Mononuclear cell (primary cell): Measurements from ENCODE around the gene VPS13C. TPM values are rescaled to one million over a fixed set of nuclear protein-coding genes. Genes with fewer than 3 reads are reported as not detected.

ENCODE experiments used
- H3K27me3 ChIP-seq: 2 replicates; pipeline ENCODE4 v1.6.0; 2011; ENCODE audit warnings: low read length, control low read depth; ENCODE audit not compliant: insufficient read depth
- H3K4me1 ChIP-seq: 2 replicates; pipeline ENCODE4 v1.5.1; 2011; ENCODE audit warnings: mild to moderate bottlenecking, low read length, control low read depth; ENCODE audit not compliant: insufficient read depth
- H3K4me3 ChIP-seq: 2 replicates; pipeline ENCODE4 v1.5.1; 2011; ENCODE audit warnings: mild to moderate bottlenecking, low read length, moderate library complexity
- H3K9me3 ChIP-seq: 2 replicates; pipeline ENCODE4 v1.5.1; 2011; ENCODE audit warnings: low read depth, mild to moderate bottlenecking, control low read depth, low read length
- total RNA-seq: library from RNA; depleted of rRNA; stranded (reverse); fragments of >200 nt; gene quantifications from one replicate; pipeline ENCODE4 v1.2.3, GENCODE V29; 2012

The VPS13C gene
- total RNA-seq, 1 donor = 162 TPM

- no peaks in the 10 kb centered on the region for H3K9me3 ChIP-seq
- no peaks in the 10 kb centered on the region for H3K27me3 ChIP-seq
- no peak overlapping the region for H3K4me3 ChIP-seq
- no peaks in the 10 kb centered on the region for H3K4me1 ChIP-seq
Observed at GRCh38 chr15:61824291-61824690, 236.0 kb downstream of the VPS13C start.

- Histone ChIP-seq H3K9me3 (no peaks in the 10 kb centered on the region), H3K4me1 (no peaks in the 10 kb centered on the region), H3K4me3 (no peak overlapping the region), H3K27me3 (no peaks in the 10 kb centered on the region)
Observed at GRCh38 chr15:61822511-61822910, 237.7 kb downstream of the VPS13C start.

DNA sequence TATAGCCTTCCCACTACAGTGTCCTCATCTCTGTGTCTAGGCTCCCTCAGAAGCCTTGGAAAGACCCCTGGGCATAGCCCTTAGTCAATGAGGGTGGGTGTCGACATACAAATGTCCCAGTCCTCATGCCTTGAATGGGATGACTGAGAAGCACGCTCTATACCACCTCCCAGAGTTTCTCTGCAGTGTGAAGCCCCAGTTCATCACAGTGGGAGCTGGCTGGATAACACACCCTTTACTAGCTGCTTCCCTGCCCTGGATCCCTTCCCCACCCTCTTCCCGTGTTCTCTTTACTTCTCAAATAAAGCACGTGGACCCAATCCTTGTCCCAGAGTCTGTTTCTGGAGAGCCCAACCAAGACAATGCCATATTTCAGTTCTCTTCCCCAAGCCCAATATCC is 239.3 kb downstream of the VPS13C start:
- Histone ChIP-seq H3K9me3 (no peaks in the 10 kb centered on the region), H3K4me3 (no peak overlapping the region), H3K27me3 (no peaks in the 10 kb centered on the region), H3K4me1 (no peaks in the 10 kb centered on the region)

DNA sequence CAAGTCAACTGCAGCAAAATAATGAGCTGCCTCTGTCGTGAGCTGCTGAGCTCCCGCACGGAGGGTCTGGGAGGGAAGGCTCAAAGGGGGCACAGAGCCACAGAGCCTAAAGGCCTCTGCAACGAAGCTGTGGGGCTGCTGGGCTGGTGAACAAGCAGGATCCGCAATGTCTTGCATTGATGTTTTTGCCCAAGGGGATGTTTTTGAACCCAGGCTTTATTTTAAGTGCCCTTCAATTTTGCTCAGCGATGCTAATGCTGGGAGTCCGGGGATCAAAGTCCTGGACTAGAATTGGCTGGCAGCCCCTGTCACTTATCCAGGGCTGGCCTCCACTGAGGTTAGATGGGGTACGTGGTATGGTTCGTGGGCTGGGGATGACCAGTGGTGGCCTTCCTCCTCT is 240.0 kb downstream of the VPS13C start:
- Histone ChIP-seq H3K4me1 (no peaks in the 10 kb centered on the region), H3K4me3 (no peak overlapping the region), H3K27me3 (no peaks in the 10 kb centered on the region)

GRCh38 chr15:61819386-61819785 is 240.9 kb downstream of the VPS13C start:
- no peak overlapping the region for H3K4me3 ChIP-seq
- H3K9me3 ChIP-seq = no peaks in the 10 kb centered on the region
- H3K27me3 ChIP-seq = no peaks in the 10 kb centered on the region
- no peaks in the 10 kb centered on the region for H3K4me1 ChIP-seq

More for the DNA sequence above, 240.0 kb downstream of the VPS13C start:
- H3K9me3 ChIP-seq = no peaks in the 10 kb centered on the region

- Histone ChIP-seq H3K9me3 (no peaks in the 10 kb centered on the region), H3K4me3 (no peak overlapping the region), H3K4me1 (no peaks in the 10 kb centered on the region), H3K27me3 (no peaks in the 10 kb centered on the region)
Observed at GRCh38 chr15:61818801-61819200, 241.4 kb downstream of the VPS13C start.

GRCh38 chr15:61816856-61817255 is 243.4 kb downstream of the VPS13C start:
- no peaks in the 10 kb centered on the region for H3K9me3 ChIP-seq
- H3K4me3 ChIP-seq = no peak overlapping the region
- no peaks in the 10 kb centered on the region for H3K27me3 ChIP-seq
- no peaks in the 10 kb centered on the region for H3K4me1 ChIP-seq

DNA sequence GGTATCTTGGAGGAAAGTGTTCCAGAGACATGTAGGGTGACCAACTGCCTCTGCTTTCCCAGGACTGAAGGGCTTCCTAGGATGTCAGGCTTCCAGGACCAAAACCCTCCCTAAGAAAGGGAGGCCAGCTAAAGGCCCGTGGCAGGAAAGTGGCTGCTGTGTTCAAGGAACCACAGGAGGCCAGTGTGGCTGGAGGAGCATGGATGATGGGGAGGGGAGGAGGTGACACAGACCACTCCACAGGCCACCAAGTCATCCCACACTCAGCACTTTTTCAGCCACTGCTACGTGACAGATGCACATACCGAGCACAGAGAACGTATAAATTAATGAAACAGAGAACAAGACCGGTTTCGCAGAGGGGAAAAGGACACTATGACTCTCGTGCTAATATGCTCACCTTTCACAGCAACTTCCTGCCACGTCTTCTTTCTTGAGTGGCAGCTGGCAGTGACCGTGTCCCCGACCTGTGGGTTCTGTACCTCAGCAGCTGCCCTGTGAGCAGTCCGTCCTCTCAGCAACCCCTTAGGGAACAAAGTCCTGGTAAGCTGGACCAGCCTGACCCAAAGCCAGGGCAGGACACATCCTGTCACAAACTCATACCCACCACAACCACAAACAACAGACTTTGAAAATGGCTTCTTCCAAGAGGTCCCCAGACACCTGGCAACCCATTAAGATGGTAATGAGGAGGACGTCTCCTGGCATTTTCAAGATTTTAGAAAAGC is 244.7 kb downstream of the VPS13C start:
- H3K9me3 ChIP-seq = no peaks in the 10 kb centered on the region
- H3K4me1 ChIP-seq = no peaks in the 10 kb centered on the region
- H3K27me3 ChIP-seq = no peaks in the 10 kb centered on the region
- H3K4me3 ChIP-seq = no peak overlapping the region

- H3K27me3 ChIP-seq = no peaks in the 10 kb centered on the region
- H3K4me3 ChIP-seq = no peak overlapping the region
- H3K4me1 ChIP-seq = no peaks in the 10 kb centered on the region
- no peaks in the 10 kb centered on the region for H3K9me3 ChIP-seq
Observed at GRCh38 chr15:61812476-61812875, 247.8 kb downstream of the VPS13C start.

DNA sequence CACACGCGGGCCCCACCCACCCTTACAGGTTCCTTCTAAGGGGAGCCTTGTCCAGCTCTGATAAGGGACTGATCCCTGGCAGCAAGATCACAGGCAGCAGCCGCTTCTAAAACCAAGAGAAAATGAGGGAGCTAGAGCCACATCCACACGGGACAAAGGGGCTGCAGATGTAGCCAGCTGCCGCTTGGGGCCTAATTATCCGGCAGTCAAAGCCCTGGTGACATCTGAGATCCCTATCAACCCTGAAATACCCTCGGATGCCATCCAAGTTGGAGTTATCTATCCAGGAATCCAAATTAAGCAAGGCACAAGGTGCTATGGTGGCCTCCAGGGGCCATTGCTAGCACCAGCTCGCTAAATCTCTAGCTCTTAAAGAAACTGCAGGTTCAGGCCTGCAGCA is 248.3 kb downstream of the VPS13C start:
- no peak overlapping the region for H3K4me3 ChIP-seq
- H3K4me1 ChIP-seq = no peaks in the 10 kb centered on the region
- H3K27me3 ChIP-seq = no peaks in the 10 kb centered on the region
- H3K9me3 ChIP-seq = no peaks in the 10 kb centered on the region

- Histone ChIP-seq H3K4me1 (no peaks in the 10 kb centered on the region), H3K27me3 (no peaks in the 10 kb centered on the region), H3K9me3 (no peaks in the 10 kb centered on the region), H3K4me3 (no peak overlapping the region)
Observed at GRCh38 chr15:61809216-61809615, 251.0 kb downstream of the VPS13C start.

DNA sequence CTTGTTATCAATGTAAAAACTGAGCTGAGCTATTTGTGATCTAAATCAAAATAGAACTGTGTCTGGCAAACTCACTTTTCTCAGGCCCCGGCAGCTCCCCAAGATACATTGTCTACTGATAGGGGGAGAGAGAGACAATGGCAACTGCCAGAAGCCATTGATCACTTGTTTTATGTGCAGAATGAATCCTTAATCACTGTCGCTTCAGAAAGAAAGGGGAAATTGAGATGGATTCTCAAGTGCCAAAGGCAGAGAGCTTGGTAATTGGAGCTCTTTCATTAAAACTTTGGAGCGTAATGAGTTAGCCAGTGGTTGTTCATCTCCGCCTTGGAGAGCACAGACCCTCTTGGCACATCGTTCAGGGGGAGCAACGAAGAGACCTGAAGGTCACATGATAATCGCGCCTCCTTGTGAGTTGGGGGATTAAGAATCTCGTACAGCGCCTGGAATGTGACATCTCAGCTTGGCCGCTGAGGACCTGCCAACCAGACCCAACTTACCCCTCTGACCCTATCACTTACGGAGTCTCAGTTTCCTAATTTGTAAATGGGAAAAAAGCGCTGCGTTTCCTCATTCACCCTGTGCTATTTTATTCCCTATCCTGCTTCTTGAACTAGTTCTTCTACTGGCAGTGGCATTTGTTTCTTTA is 252.8 kb downstream of the VPS13C start:
- H3K27me3 ChIP-seq = no peaks in the 10 kb centered on the region
- no peak overlapping the region for H3K4me3 ChIP-seq
- H3K9me3 ChIP-seq = no peaks in the 10 kb centered on the region
- H3K4me1 ChIP-seq = no peaks in the 10 kb centered on the region

Other genes starting within 250 kb of the VPS13C start
- 0.21 TPM for gene C2CD4A, start 6.5 kb upstream of the VPS13C start, total RNA-seq
- gene C2CD4B, start 104.8 kb upstream of the VPS13C start, total RNA-seq = 0.21 TPM